Caco-2 (cell line): ENCODE results near the gene NMUR2. TPM values are rescaled to one million over a fixed set of nuclear protein-coding genes. Genes with fewer than 3 reads are reported as not detected.

Source experiments
- BruUV-seq: library from RNA; stranded (reverse); fragments of 400-500 nt; replicated peaks from 2 replicates; lab custom pipeline; 2021; lab: Mats Ljungman, UMichigan
- CTCF ChIA-PET: fragments of 300-600 bp; sonication (Branson Sonifier 250); formaldehyde crosslinking; loops from one replicate; lab custom pipeline; 2022; ENCODE audit warnings: antibody characterized with exemption; lab: Charles Lee
- POLR2A ChIA-PET: fragments of 300-600 bp; sonication (Branson Sonifier 250); formaldehyde crosslinking; loops from one replicate; lab custom pipeline; 2022; ENCODE audit warnings: antibody characterized with exemption; lab: Charles Lee
- DNase-seq, 2 experiments: peaks; one replicate each; pipeline versions ENCODE4 v3.0.0 to v3.0.0-alpha.2; 2020 to 2022
- H3K27me3 ChIP-seq: replicated peaks from 2 replicates; pipeline ENCODE4 v1.6.0; 2011; ENCODE audit warnings: low read length; ENCODE audit not compliant: control insufficient read depth, insufficient read depth
- H3K36me3 ChIP-seq: 2 replicates; pipeline ENCODE4 v1.5.1; 2011; ENCODE audit warnings: low read length; ENCODE audit not compliant: control insufficient read depth, insufficient read depth
- H3K4me1 ChIP-seq: fragments of 250-450 bp; sonication (Bioruptor Pico); 2 replicates; pipeline ENCODE4 v1.5.1; 2020; ENCODE audit warnings: mild to moderate bottlenecking
- H3K4me3 ChIP-seq: 2 replicates; pipeline ENCODE4 v1.5.1; 2011; ENCODE audit warnings: low read depth, mild to moderate bottlenecking, control low read depth, low read length
- H3K9me3 ChIP-seq: fragments of 250-450 bp; sonication (Bioruptor Pico); 2 replicates; pipeline ENCODE4 v1.5.1; 2020; ENCODE audit warnings: mild to moderate bottlenecking, moderate library complexity
- H3K27ac Mint-ChIP-seq: one replicate; pipeline ENCODE4 v1.8.0; 2022; ENCODE audit warnings: mixed read lengths; ENCODE audit not compliant: unreplicated experiment
- H3K27me3 Mint-ChIP-seq: one replicate; pipeline ENCODE4 v1.8.0; 2022; ENCODE audit warnings: mixed read lengths; ENCODE audit not compliant: insufficient read depth, unreplicated experiment
- H3K36me3 Mint-ChIP-seq: one replicate; pipeline ENCODE4 v1.8.0; 2022; ENCODE audit warnings: mild to moderate bottlenecking, mixed read lengths; ENCODE audit not compliant: insufficient read depth, unreplicated experiment
- H3K4me1 Mint-ChIP-seq: one replicate; pipeline ENCODE4 v1.8.0; 2022; ENCODE audit warnings: low read depth, mixed read lengths; ENCODE audit not compliant: unreplicated experiment
- H3K4me3 Mint-ChIP-seq: one replicate; pipeline ENCODE4 v1.8.0; 2022; ENCODE audit warnings: mild to moderate bottlenecking, moderate library complexity, mixed read lengths; ENCODE audit not compliant: unreplicated experiment
- H3K9me3 Mint-ChIP-seq: one replicate; pipeline ENCODE4 v1.8.0; 2022; ENCODE audit warnings: mixed read lengths; ENCODE audit not compliant: unreplicated experiment
- intact Hi-C: fragments of 100-400 bp; cut with micrococcal nuclease; formaldehyde crosslinking; loops from one replicate; pipeline ENCODE4 v1.10.0; 2022; ENCODE audit not compliant: unreplicated experiment
- total RNA-seq: library from RNA; stranded (reverse); gene quantifications from 2 replicates; pipeline ENCODE4 v1.2.3, GENCODE V29; 2022
- TF ChIP-seq, protein P1 (sequence below), 2 experiments: fragments of 200-600 bp in 1 of 2; IDR thresholded peaks; 1 replicate in 1 of 2; 2 replicates in 1 of 2; pipeline versions ENCODE4 v1.5.1 to v1.8.0; 2011 to 2022; ENCODE audit warnings: antibody characterized with exemption in 1 of 2, control low read depth in 1 of 2, inconsistent platforms in 1 of 2, low read depth in 1 of 2, low read length in 1 of 2, mild to moderate bottlenecking in 1 of 2, moderate library complexity in 1 of 2; ENCODE audit not compliant: insufficient read depth in 1 of 2, severe bottlenecking in 1 of 2, unreplicated experiment in 1 of 2

Gene NMUR2
- total RNA-seq, 1 experiment from 2014 or later: 0.57 TPM

DNA sequence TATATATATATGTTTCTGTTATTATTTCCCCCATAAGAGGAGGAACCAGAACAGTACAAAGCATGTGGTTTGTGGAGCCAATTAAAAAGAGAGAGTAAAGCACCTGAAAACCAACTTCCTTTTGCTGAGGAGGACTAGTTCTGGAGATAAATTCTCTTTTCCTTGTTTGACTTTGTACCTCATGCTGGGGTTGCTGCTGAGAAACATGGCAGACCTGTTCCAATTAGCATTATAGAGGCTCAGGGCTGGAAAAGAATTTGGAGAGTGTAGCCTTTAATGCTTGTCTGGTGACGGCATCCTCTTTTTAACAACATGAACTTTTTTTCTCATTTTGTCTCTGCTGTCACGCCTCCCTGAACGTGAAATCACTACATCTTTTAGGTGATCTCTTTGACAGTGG is 32.8 kb upstream of the NMUR2 start:
- TF ChIP-seq, protein P1, sequence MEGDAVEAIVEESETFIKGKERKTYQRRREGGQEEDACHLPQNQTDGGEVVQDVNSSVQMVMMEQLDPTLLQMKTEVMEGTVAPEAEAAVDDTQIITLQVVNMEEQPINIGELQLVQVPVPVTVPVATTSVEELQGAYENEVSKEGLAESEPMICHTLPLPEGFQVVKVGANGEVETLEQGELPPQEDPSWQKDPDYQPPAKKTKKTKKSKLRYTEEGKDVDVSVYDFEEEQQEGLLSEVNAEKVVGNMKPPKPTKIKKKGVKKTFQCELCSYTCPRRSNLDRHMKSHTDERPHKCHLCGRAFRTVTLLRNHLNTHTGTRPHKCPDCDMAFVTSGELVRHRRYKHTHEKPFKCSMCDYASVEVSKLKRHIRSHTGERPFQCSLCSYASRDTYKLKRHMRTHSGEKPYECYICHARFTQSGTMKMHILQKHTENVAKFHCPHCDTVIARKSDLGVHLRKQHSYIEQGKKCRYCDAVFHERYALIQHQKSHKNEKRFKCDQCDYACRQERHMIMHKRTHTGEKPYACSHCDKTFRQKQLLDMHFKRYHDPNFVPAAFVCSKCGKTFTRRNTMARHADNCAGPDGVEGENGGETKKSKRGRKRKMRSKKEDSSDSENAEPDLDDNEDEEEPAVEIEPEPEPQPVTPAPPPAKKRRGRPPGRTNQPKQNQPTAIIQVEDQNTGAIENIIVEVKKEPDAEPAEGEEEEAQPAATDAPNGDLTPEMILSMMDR (IDR thresholded peaks at IDR 0.05; ENCODE audit: insufficient read depth in 1 of 2, low read depth in 1 of 2, low read length in 1 of 2, severe bottlenecking in 1 of 2, unreplicated experiment in 1 of 2): no peak
- H3K36me3 ChIP-seq: no peaks in the 10 kb centered on the region
- POLR2A ChIA-PET: no interaction called here
- Mint-ChIP-seq H3K9me3 (no peaks in the 10 kb centered on the region), H3K27me3 (peaks cover 2% of the 10 kb centered on the region), H3K4me1 (no peaks in the 10 kb centered on the region), H3K36me3 (no peaks in the 10 kb centered on the region), H3K4me3 (no peak overlapping the region), H3K27ac (no peak overlapping the region)
- H3K27me3 ChIP-seq: no peaks in the 10 kb centered on the region
- no peaks in the 10 kb centered on the region; the same call in 1 of the 2 replicates for H3K9me3 ChIP-seq
- CTCF ChIA-PET: no interaction called here
- no peaks in the 10 kb centered on the region for H3K4me1 ChIP-seq
- no peak for DNase-seq
- no peak overlapping the region for H3K4me3 ChIP-seq
- BruUV-seq: no TSS peak
- intact Hi-C loops: no loop called here

DNA sequence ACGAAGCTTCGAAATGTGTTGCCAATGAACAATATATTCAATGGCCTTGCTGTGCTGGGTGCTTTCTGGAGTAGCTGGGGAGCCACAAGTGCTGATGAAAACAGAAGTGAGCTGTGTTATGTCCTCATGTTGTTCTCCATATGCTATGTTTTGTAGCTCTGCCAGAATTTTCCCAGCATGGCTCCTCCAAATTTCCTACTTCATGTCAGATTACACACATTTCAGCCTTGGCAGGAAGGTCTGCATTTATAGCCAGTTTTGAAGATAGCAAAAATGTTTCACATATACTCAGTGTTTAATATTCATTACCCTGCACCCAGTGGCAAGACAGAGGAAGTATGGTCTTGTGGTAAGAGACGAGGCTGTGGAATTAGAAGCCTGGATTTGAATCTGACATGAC is 22.6 kb upstream of the NMUR2 start:
- intact Hi-C loops: no loop called here
- no peak overlapping the region for H3K27ac Mint-ChIP-seq
- ChIA-PET POLR2A (no interaction called here), CTCF (no interaction called here)
- no peaks in the 10 kb centered on the region for H3K27me3 Mint-ChIP-seq
- no peaks in the 10 kb centered on the region for H3K36me3 ChIP-seq
- DNase-seq: no peak
- no peaks in the 10 kb centered on the region for H3K4me1 ChIP-seq
- BruUV-seq: no TSS peak
- no peaks in the 10 kb centered on the region for H3K4me1 Mint-ChIP-seq
- H3K27me3 ChIP-seq: no peaks in the 10 kb centered on the region
- no peaks in the 10 kb centered on the region for H3K9me3 Mint-ChIP-seq
- H3K4me3 ChIP-seq: no peak overlapping the region
- no peaks in the 10 kb centered on the region for H3K9me3 ChIP-seq
- no peaks in the 10 kb centered on the region for H3K36me3 Mint-ChIP-seq
- TF ChIP-seq, protein P1 (IDR thresholded peaks at IDR 0.05; ENCODE audit: insufficient read depth in 1 of 2, low read depth in 1 of 2, low read length in 1 of 2, severe bottlenecking in 1 of 2, unreplicated experiment in 1 of 2): no peak
- H3K4me3 Mint-ChIP-seq: no peak overlapping the region

DNA sequence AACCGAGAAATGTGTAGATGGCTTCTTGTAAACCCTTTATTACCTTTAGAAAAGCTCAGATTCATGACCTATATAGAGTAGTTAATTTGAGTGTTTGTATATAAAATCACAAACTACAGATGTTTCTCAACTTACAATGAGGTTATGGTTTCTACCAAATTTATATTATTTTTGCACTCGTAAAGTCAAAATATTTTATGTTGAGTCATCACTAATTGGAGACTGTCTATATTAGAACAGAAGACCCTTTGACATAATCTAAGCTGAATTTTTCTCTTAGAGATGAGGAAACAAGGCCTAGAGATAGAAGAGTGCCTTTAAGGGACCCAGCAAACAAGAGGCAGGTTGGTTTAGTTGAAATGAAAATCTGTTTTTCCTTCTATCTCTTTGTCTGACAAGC is 20.0 kb upstream of the NMUR2 start:
- no peaks in the 10 kb centered on the region for H3K4me1 ChIP-seq
- Mint-ChIP-seq H3K4me1 (no peaks in the 10 kb centered on the region), H3K27ac (no peak overlapping the region), H3K9me3 (no peaks in the 10 kb centered on the region), H3K27me3 (no peaks in the 10 kb centered on the region), H3K36me3 (no peaks in the 10 kb centered on the region), H3K4me3 (no peak overlapping the region)
- POLR2A ChIA-PET: no interaction called here
- BruUV-seq: no TSS peak
- no peak overlapping the region for H3K4me3 ChIP-seq
- no peaks in the 10 kb centered on the region for H3K9me3 ChIP-seq
- no peaks in the 10 kb centered on the region for H3K27me3 ChIP-seq
- intact Hi-C loops: no loop called here
- CTCF ChIA-PET: no interaction called here
- no peaks in the 10 kb centered on the region for H3K36me3 ChIP-seq
- DNase-seq: no peak
- TF ChIP-seq, protein P1 (IDR thresholded peaks at IDR 0.05; ENCODE audit: insufficient read depth in 1 of 2, low read depth in 1 of 2, low read length in 1 of 2, severe bottlenecking in 1 of 2, unreplicated experiment in 1 of 2): no peak
